A549 (cell line): ENCODE data around the gene TRIP13. TPM values are rescaled to one million over a fixed set of nuclear protein-coding genes. Genes with fewer than 3 reads are reported as not detected.

Experiments used
- ATAC-seq, 2 experiments: fragments of 200-7000 bp in 1 of 2; fragments of >200 bp in 1 of 2; cut with Nextera tagmentation in 1 of 2; cut with Tn5 transposase in 1 of 2; 3 replicates each; pipeline versions ENCODE4 v1.8.0 to v1.9.1; 2018 to 2020; ENCODE audit warnings: mild to moderate bottlenecking in 1 of 2, moderate library complexity in 1 of 2
- CTCF ChIA-PET: fragments of 300-600 bp; sonication (Branson Sonifier 250); formaldehyde crosslinking; extraction: SDS; loops from one replicate; lab custom pipeline; 2021; ENCODE audit warnings: antibody characterized with exemption, inconsistent platforms; lab: Yijun Ruan, JAX
- POLR2A ChIA-PET: fragments of 350-600 bp; formaldehyde crosslinking; extraction: SDS; loops from one replicate; lab custom pipeline; 2021; ENCODE audit warnings: antibody characterized with exemption, inconsistent platforms; lab: Yijun Ruan, JAX
- DNase-seq, 2 experiments: peaks; one replicate each; pipeline versions ENCODE4 v3.0.0 to v3.0.0-alpha.2; 2011 to 2016; ENCODE audit warnings: low read depth in 1 of 2, low spot score in 1 of 2
- FAIRE-seq: peaks from 2 replicates; lab custom pipeline; 2011; peaks lifted over from hg19 to GRCh38; lab: Jason Lieb, UNC
- H3K27ac ChIP-seq, 2 experiments: fragments of >200 bp; sonication (Bioruptor Twin); formaldehyde crosslinking; 3 replicates each; pipeline ENCODE4 v1.5.1; 2016 to 2017
- H3K4me1 ChIP-seq: fragments of >200 bp; sonication (Bioruptor Twin); formaldehyde crosslinking; 3 replicates; pipeline ENCODE4 v1.6.1; 2016
- H3K4me2 ChIP-seq: fragments of >200 bp; sonication (Bioruptor Twin); formaldehyde crosslinking; 3 replicates; pipeline ENCODE4 v1.6.1; 2016
- H3K4me3 ChIP-seq: fragments of >200 bp; sonication (Bioruptor Twin); formaldehyde crosslinking; 3 replicates; pipeline ENCODE4 v1.5.1; 2016
- H3K9me3 ChIP-seq: fragments of >200 bp; sonication (Bioruptor Twin); formaldehyde crosslinking; 3 replicates; pipeline ENCODE4 v1.6.1; 2016
- CEBPB ChIP-seq, 2 experiments: fragments of >200 bp in 1 of 2; sonication (Bioruptor Twin) in 1 of 2; formaldehyde crosslinking in 1 of 2; IDR thresholded peaks; 2 replicates each; pipeline ENCODE4 v1.6.1; 2012 to 2016
- FOSB ChIP-seq: fragments of 250-450 bp; sonication (Bioruptor Pico); IDR thresholded peaks from 2 replicates; pipeline ENCODE4 v1.5.0; 2020; ENCODE audit warnings: mild to moderate bottlenecking, moderate library complexity
- FOSL2 ChIP-seq, 2 experiments: fragments of 450-650 bp in 1 of 2; fragments of >200 bp in 1 of 2; sonication (Bioruptor Twin) in 1 of 2; formaldehyde crosslinking; IDR thresholded peaks; 2 replicates each; pipeline versions ENCODE4 v1.5.0 to v1.6.1; 2016 to 2020; ENCODE audit warnings: mild to moderate bottlenecking in 1 of 2, moderate library complexity in 1 of 2
- HOXB13 ChIP-seq: fragments of 250-450 bp; sonication (Bioruptor Pico); IDR thresholded peaks from 2 replicates; pipeline ENCODE4 v1.5.0; 2020; ENCODE audit warnings: low read depth, mild to moderate bottlenecking, moderate library complexity
- HOXB5 ChIP-seq: fragments of 250-450 bp; sonication (Bioruptor Pico); IDR thresholded peaks from 2 replicates; pipeline ENCODE4 v1.5.0; 2020; ENCODE audit warnings: mild to moderate bottlenecking, moderate library complexity
- PHF8 ChIP-seq: fragments of 200-600 bp; sonication (generic); IDR thresholded peaks from 2 replicates; pipeline ENCODE4 v1.6.1; 2016; ENCODE audit warnings: low read depth, mild to moderate bottlenecking, antibody characterized with exemption, moderate library complexity, borderline replicate concordance
- POLR2A ChIP-seq: IDR thresholded peaks from 2 replicates; pipeline ENCODE4 v1.6.1; 2012; ENCODE audit warnings: mild to moderate bottlenecking, low read length
- SMC3 ChIP-seq: fragments of >200 bp; sonication (Bioruptor Twin); formaldehyde crosslinking; IDR thresholded peaks from 3 replicates; pipeline ENCODE4 v1.6.1; 2018; ENCODE audit warnings: inconsistent platforms
- SREBF2 ChIP-seq: fragments of 450-650 bp; IDR thresholded peaks from 2 replicates; pipeline ENCODE4 v1.6.1; 2014; ENCODE audit warnings: mild to moderate bottlenecking, moderate library complexity
- TFCP2L1 ChIP-seq: fragments of 250-450 bp; sonication (Bioruptor Pico); IDR thresholded peaks from 2 replicates; pipeline ENCODE4 v1.5.0; 2021; ENCODE audit warnings: mild to moderate bottlenecking
- ZNF302 ChIP-seq: fragments of 250-450 bp; sonication (Bioruptor Pico); IDR thresholded peaks from 2 replicates; pipeline ENCODE4 v1.9.0; 2021; ENCODE audit warnings: inconsistent platforms, mild to moderate bottlenecking, moderate library complexity
- WGBS: methylation state at CpG from one replicate; pipeline ENCODE4 v1.1.6; 2017; ENCODE audit errors: missing lambda C conversion rate; 5-methylcytosine and 5-hydroxymethylcytosine counted together
- polyA plus RNA-seq, 4 experiments: library from polyadenylated mRNA; depleted of rRNA in 3 of 4; stranded (reverse); fragments of >200 nt; fragmentation: RNase III in 1 of 4; extraction: RNeasy Plus Mini Kit Qiagen cat#74134 plus additional on column Dnase treatment in 1 of 4; gene quantifications; 2 replicates in 3 of 4; 3 replicates in 1 of 4; pipeline ENCODE4 v1.2.3, GENCODE V29; 2011 to 2017
- TF ChIP-seq, protein P1 (sequence below): IDR thresholded peaks from 2 replicates; pipeline ENCODE4 v1.6.1; 2012; ENCODE audit warnings: low read depth, borderline replicate concordance
- TF ChIP-seq, protein P2 (sequence below): IDR thresholded peaks from 2 replicates; pipeline ENCODE4 v1.6.1; 2012
- TF ChIP-seq, protein P3 (sequence below): fragments of 450-650 bp; IDR thresholded peaks from 2 replicates; pipeline ENCODE4 v1.6.1; 2014; ENCODE audit warnings: antibody characterized with exemption
- TF ChIP-seq, protein P4 (sequence below): fragments of 250-450 bp; sonication (Bioruptor Pico); IDR thresholded peaks from 2 replicates; pipeline ENCODE4 v1.5.0; 2020; ENCODE audit warnings: low read depth, mild to moderate bottlenecking, moderate library complexity
- TF ChIP-seq, protein P5 (sequence below): fragments of >200 bp; sonication (Bioruptor Twin); formaldehyde crosslinking; IDR thresholded peaks from 3 replicates; pipeline ENCODE4 v1.6.1; 2016
- TF ChIP-seq, protein P6 (sequence below): IDR thresholded peaks from 2 replicates; pipeline ENCODE4 v1.6.1; 2012
- TF ChIP-seq, protein P7 (sequence below): fragments of >200 bp; sonication (Bioruptor Twin); formaldehyde crosslinking; IDR thresholded peaks from 2 replicates; pipeline ENCODE4 v1.6.1; 2016
- TF ChIP-seq, protein P8 (sequence below): fragments of 150-350 bp; IDR thresholded peaks from 2 replicates; pipeline ENCODE4 v1.6.1; 2014; ENCODE audit warnings: low read depth, mild to moderate bottlenecking, low read length

The TRIP13 gene
- polyA plus RNA-seq, 2 of the 4 experiments (the other 2 are of a cell fraction): 54.0 to 62.4 TPM

DNA sequence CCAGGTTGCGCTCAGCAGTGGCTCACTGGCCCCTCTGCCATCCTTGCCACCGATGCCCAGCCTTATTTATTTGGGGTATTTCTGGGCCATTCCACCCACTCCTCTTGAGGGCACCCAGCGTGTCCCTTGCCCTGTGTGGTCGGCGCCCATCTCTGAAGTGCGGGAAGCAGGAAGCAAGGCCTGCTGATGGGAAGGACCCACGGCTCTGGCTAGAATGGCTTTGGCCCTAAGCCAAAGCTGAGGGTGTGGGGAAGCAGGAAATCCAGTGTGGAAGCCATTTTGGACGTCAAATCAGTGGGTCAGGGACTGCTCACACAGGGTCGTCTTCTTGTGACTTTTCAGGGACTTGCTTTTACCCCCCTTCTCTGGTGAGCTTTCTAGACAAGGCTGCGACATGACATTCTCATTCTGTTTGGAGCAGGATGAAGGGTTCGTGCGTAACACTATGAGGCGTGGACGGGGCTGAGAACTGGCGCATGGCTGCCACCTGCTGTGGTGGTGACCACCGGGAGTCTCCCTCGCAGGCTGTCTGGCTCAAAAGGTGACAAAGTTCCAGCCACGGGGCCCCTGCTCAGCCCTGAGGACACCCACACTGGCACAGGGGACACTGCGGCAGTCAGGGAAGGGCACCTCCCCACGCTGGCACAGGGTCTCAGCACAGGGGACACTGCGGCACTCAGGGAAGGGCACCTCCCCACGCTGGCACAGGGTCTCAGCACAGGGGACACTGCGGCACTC is 65.2 kb downstream of the TRIP13 start:
- 85% methylated on average over 20 of the region's 23 CpGs for WGBS
- no peak for DNase-seq
- CTCF ChIA-PET: interaction anchor here (0.5 to 1.8 kb wide), 6 partner anchors 11 to 511 kb away, joined by 3 to 5 read pairs (median 4); partner anchors contain the start of gene NKD2

DNA sequence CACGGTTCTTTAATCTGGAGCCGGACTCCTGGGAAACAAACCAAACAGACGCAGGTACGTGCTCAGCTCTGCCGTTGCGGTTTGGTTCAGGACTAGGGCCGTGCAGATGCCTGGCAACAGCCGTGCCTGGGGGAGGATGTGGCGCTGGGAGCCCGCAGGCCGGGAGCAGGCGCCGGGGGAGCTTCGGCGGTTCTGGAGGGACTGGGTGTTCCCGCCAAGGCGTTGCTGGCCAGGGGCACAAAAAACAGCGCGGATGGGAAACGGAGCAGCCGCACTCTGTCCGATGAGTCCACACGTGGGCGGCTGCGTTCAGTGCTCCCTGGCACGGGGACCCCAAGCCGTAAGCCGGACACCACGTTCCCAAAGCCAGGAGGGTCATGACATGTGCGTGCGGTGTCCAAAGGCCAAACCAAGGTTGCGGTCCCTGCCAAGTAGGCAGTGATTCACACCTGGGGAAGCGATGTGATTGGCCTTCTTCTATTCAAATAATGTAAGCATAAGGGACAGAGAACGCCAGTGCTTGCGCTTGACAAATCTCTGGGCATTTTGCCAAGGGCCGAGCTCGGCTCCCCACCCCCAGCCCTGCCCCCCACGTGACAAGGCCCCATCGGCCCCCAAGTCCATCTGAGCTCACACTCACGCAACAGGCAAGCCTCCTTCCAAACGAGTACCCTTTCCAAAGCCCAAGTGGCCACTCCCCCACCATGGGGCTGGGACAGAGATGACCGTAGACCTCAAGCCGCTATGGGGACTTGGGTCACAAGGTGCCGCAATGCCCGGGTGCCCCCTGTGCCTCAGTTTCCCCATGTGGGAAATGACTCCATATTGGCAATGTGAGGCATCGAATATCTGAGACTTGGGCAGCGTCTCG is 66.3 kb downstream of the TRIP13 start:
- 61% methylated on average over 30 of the region's 48 CpGs for WGBS
- Histone ChIP-seq H3K4me2 (peak overlapping the region; percentile 54), H3K9me3 (no peaks in the 10 kb centered on the region), H3K4me3 (no peak overlapping the region), H3K27ac (peak overlapping the region; percentile 71 to 89), H3K4me1 (peaks cover 69% of the 10 kb centered on the region)
- POLR2A ChIA-PET: no interaction called here
- CTCF ChIA-PET: no interaction called here
- ATAC-seq (peak; percentile 43 to 58; a peak in 5 of 6 replicates), DNase-seq (peak; percentile 59 to 80), FAIRE-seq (no peak)
- TF ChIP-seq, protein P1, sequence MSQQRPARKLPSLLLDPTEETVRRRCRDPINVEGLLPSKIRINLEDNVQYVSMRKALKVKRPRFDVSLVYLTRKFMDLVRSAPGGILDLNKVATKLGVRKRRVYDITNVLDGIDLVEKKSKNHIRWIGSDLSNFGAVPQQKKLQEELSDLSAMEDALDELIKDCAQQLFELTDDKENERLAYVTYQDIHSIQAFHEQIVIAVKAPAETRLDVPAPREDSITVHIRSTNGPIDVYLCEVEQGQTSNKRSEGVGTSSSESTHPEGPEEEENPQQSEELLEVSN: peak; percentile 78
- TF ChIP-seq SREBF2 (no peak), HOXB13 (CRISPR knock-in tag) (peak; percentile 84; the same call in 1 of the 2 replicates), ZNF302 (CRISPR knock-in tag) (peak; percentile 59; the same call in 1 of the 2 replicates), CEBPB (IDR thresholded peaks at IDR 0.05) (no peak), FOSB (no peak), POLR2A (no peak), HOXB5 (CRISPR knock-in tag) (0 out of 2 replicates have a peak, but pooled peaks have one; percentile 26), FOSL2 (IDR thresholded peaks at IDR 0.05) (no peak), FOSL2 (CRISPR knock-in tag; IDR thresholded peaks at IDR 0.05) (peak; percentile 36; the same call in 1 of the 2 replicates), PHF8 (no peak), TFCP2L1 (no peak)
- TF ChIP-seq, protein P2, sequence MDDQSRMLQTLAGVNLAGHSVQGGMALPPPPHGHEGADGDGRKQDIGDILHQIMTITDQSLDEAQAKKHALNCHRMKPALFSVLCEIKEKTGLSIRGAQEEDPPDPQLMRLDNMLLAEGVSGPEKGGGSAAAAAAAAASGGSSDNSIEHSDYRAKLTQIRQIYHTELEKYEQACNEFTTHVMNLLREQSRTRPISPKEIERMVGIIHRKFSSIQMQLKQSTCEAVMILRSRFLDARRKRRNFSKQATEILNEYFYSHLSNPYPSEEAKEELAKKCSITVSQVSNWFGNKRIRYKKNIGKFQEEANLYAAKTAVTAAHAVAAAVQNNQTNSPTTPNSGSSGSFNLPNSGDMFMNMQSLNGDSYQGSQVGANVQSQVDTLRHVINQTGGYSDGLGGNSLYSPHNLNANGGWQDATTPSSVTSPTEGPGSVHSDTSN: no peak
- TF ChIP-seq, protein P3, sequence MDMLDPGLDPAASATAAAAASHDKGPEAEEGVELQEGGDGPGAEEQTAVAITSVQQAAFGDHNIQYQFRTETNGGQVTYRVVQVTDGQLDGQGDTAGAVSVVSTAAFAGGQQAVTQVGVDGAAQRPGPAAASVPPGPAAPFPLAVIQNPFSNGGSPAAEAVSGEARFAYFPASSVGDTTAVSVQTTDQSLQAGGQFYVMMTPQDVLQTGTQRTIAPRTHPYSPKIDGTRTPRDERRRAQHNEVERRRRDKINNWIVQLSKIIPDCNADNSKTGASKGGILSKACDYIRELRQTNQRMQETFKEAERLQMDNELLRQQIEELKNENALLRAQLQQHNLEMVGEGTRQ: peak; percentile 67
- TF ChIP-seq, protein P4, sequence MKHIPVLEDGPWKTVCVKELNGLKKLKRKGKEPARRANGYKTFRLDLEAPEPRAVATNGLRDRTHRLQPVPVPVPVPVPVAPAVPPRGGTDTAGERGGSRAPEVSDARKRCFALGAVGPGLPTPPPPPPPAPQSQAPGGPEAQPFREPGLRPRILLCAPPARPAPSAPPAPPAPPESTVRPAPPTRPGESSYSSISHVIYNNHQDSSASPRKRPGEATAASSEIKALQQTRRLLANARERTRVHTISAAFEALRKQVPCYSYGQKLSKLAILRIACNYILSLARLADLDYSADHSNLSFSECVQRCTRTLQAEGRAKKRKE: peak; percentile 49; the same call in 1 of the 2 replicates
- TF ChIP-seq, protein P5, sequence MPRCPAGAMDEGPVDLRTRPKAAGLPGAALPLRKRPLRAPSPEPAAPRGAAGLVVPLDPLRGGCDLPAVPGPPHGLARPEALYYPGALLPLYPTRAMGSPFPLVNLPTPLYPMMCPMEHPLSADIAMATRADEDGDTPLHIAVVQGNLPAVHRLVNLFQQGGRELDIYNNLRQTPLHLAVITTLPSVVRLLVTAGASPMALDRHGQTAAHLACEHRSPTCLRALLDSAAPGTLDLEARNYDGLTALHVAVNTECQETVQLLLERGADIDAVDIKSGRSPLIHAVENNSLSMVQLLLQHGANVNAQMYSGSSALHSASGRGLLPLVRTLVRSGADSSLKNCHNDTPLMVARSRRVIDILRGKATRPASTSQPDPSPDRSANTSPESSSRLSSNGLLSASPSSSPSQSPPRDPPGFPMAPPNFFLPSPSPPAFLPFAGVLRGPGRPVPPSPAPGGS: no peak
- TF ChIP-seq, protein P6, sequence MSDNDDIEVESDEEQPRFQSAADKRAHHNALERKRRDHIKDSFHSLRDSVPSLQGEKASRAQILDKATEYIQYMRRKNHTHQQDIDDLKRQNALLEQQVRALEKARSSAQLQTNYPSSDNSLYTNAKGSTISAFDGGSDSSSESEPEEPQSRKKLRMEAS: peak; percentile 82
- TF ChIP-seq, protein P7, sequence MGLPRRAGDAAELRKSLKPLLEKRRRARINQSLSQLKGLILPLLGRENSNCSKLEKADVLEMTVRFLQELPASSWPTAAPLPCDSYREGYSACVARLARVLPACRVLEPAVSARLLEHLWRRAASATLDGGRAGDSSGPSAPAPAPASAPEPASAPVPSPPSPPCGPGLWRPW: no peak

More for the DNA sequence above, 65.2 kb downstream of the TRIP13 start:
- Histone ChIP-seq H3K9me3 (no peaks in the 10 kb centered on the region), H3K27ac (peak overlapping the region; percentile 71 to 89), H3K4me1 (peaks cover 71% of the 10 kb centered on the region), H3K4me3 (no peak overlapping the region), H3K4me2 (peak overlapping the region; percentile 73; the same call in 2 of the 3 replicates)
- TF ChIP-seq TFCP2L1 (0 out of 2 replicates have a peak, but pooled peaks have one; percentile 57), SMC3 (no peak), HOXB13 (CRISPR knock-in tag) (no peak)
- TF ChIP-seq, protein P8, sequence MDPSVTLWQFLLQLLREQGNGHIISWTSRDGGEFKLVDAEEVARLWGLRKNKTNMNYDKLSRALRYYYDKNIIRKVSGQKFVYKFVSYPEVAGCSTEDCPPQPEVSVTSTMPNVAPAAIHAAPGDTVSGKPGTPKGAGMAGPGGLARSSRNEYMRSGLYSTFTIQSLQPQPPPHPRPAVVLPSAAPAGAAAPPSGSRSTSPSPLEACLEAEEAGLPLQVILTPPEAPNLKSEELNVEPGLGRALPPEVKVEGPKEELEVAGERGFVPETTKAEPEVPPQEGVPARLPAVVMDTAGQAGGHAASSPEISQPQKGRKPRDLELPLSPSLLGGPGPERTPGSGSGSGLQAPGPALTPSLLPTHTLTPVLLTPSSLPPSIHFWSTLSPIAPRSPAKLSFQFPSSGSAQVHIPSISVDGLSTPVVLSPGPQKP: no peak
- POLR2A ChIA-PET: interaction anchor here (1.2 kb wide), 1 partner anchor 10 kb away, joined by 3 read pairs; no protein-coding TSS in a partner anchor
- FAIRE-seq (no peak), ATAC-seq (no peak)
